K562 (cell line): ENCODE data around the gene TMEM214. TPM values are rescaled to one million over a fixed set of nuclear protein-coding genes. Genes with fewer than 3 reads are reported as not detected.

Experiments used
- ADNP ChIP-seq: fragments of 200-800 bp; sonication (Bioruptor generic); IDR thresholded peaks from 2 replicates; pipeline ENCODE4 v1.6.1; 2016; ENCODE audit warnings: missing genetic modification characterization, missing compliant biosample characterization
- BCOR ChIP-seq: fragments of 450-650 bp; IDR thresholded peaks from 2 replicates; pipeline ENCODE4 v1.6.1; 2016
- BRCA1 ChIP-seq, 2 experiments: fragments of 450-650 bp in 1 of 2; sonication (generic) in 1 of 2; formaldehyde crosslinking in 1 of 2; IDR thresholded peaks; 2 replicates each; pipeline versions ENCODE4 v1.5.0 to v1.6.1; 2017 to 2020; ENCODE audit warnings: mild to moderate bottlenecking in 1 of 2, missing genetic modification reagents in 1 of 2
- ETV1 ChIP-seq: fragments of 450-650 bp; conservative IDR thresholded peaks from 2 replicates; pipeline ENCODE4 v1.6.1; 2016; ENCODE audit warnings: missing genetic modification characterization, control low read depth, low read depth, missing compliant biosample characterization
- GABPB1 ChIP-seq: sonication (generic); formaldehyde crosslinking; IDR thresholded peaks from 2 replicates; pipeline ENCODE4 v1.8.0; 2022; ENCODE audit warnings: mild to moderate bottlenecking, missing genetic modification reagents
- KDM1A ChIP-seq, 2 experiments: fragments of 450-650 bp; IDR thresholded peaks; 2 replicates each; pipeline ENCODE4 v1.6.1; 2016; ENCODE audit warnings: mild to moderate bottlenecking in 2 of 2
- L3MBTL2 ChIP-seq: fragments of 450-650 bp; IDR thresholded peaks from 2 replicates; pipeline ENCODE4 v1.6.1; 2016; ENCODE audit warnings: mild to moderate bottlenecking, moderate library complexity
- MEF2D ChIP-seq: conservative IDR thresholded peaks from 2 replicates; pipeline ENCODE4 v1.6.1; 2016; ENCODE audit warnings: low read depth, missing genetic modification characterization, missing compliant biosample characterization
- NFYB ChIP-seq: IDR thresholded peaks from 2 replicates; pipeline ENCODE4 v1.6.1; 2011; ENCODE audit warnings: mild to moderate bottlenecking, moderate library complexity; ENCODE audit not compliant: insufficient read length; ENCODE audit errors: extremely low read depth
- PHTF2 ChIP-seq: fragments of 250-450 bp; sonication (Bioruptor Pico); IDR thresholded peaks from 2 replicates; pipeline ENCODE4 v1.5.0; 2021; ENCODE audit warnings: mild to moderate bottlenecking
- RUNX1 ChIP-seq: sonication (generic); IDR thresholded peaks from 2 replicates; pipeline ENCODE4 v1.6.1; 2016; ENCODE audit warnings: antibody characterized with exemption, low read depth
- SFPQ ChIP-seq: fragments of 200-400 bp; formaldehyde crosslinking; IDR thresholded peaks from 2 replicates; pipeline ENCODE4 v1.6.1; 2017; ENCODE audit warnings: mild to moderate bottlenecking, low read depth, low read length, moderate library complexity
- SIN3A ChIP-seq, 2 experiments: fragments of 150-350 bp in 1 of 2; IDR thresholded peaks; 2 replicates each; pipeline ENCODE4 v1.6.1; 2011 to 2016; ENCODE audit warnings: borderline replicate concordance in 2 of 2, low read depth in 2 of 2, low read length in 2 of 2, mild to moderate bottlenecking in 2 of 2, moderate library complexity in 2 of 2; ENCODE audit not compliant: control insufficient read depth in 1 of 2
- SPI1 ChIP-seq: IDR thresholded peaks from 2 replicates; pipeline ENCODE4 v1.6.1; 2011; ENCODE audit warnings: low read depth, low read length, control low read depth, borderline replicate concordance
- THAP12 ChIP-seq: fragments of 250-450 bp; sonication (Bioruptor Pico); IDR thresholded peaks from 2 replicates; pipeline ENCODE4 v1.9.0; 2021; ENCODE audit warnings: mild to moderate bottlenecking, inconsistent platforms
- VEZF1 ChIP-seq: fragments of 200-800 bp; sonication (Bioruptor generic); IDR thresholded peaks from 2 replicates; pipeline ENCODE4 v1.6.1; 2017; ENCODE audit warnings: missing genetic modification characterization, missing compliant biosample characterization
- ZNF133 ChIP-seq: fragments of 250-450 bp; sonication (Bioruptor Pico); IDR thresholded peaks from 2 replicates; pipeline ENCODE4 v1.4.0; 2020; ENCODE audit warnings: mild to moderate bottlenecking
- ZNF311 ChIP-seq: fragments of 250-450 bp; sonication (Bioruptor Pico); IDR thresholded peaks from 2 replicates; pipeline ENCODE4 v1.4.0; 2020; ENCODE audit warnings: mild to moderate bottlenecking, moderate library complexity
- ZNF583 ChIP-seq: fragments of 250-450 bp; sonication (Bioruptor Pico); IDR thresholded peaks from 2 replicates; pipeline ENCODE4 v1.4.0; 2020
- ZNF764 ChIP-seq: fragments of 250-450 bp; sonication (Bioruptor Pico); IDR thresholded peaks from 2 replicates; pipeline ENCODE4 v1.4.0; 2020; ENCODE audit warnings: low read depth, mild to moderate bottlenecking, moderate library complexity
- ZNF830 ChIP-seq: fragments of 250-450 bp; sonication (Bioruptor Pico); IDR thresholded peaks from 2 replicates; pipeline ENCODE4 v1.5.0; 2021; ENCODE audit warnings: mild to moderate bottlenecking
- polyA plus RNA-seq, 8 experiments: library from polyadenylated mRNA; depleted of rRNA in 4 of 8; stranded (reverse) in 5 of 8; unstranded in 3 of 8; fragments of >200 nt; fragmentation: Nextera tagmentation in 2 of 8; fragmentation: Illumina TruSeq in 1 of 8; extraction: Ambion mirVana in 2 of 8; extraction: Trizol in 1 of 8; gene quantifications; 2 replicates each; pipeline versions ENCODE4 v1.2.1 to v1.2.3, GENCODE V29; 2011 to 2014; ENCODE audit warnings: inconsistent platforms in 1 of 8, missing spikeins in 1 of 8
- total RNA-seq, 7 experiments: library from RNA; depleted of rRNA in 6 of 7; stranded (reverse); fragments of >200 nt in 6 of 7; fragmentation: Illumina TruSeq in 2 of 7; extraction: Trizol in 2 of 7; gene quantifications; 2 replicates each; pipeline versions ENCODE4 v1.2.1 to v1.2.3, GENCODE V29; 2011 to 2021; ENCODE audit warnings: low replicate concordance in 1 of 7

TMEM214 gene
- total and polyA plus RNA-seq, 9 of the 15 experiments (the other 6 are each of a cell fraction or from before 2014, with no cell fraction given) = 11.4 to 81.4 (median 44.1) TPM

GRCh38 chr2:27003857-27004256 is 28.9 kb upstream of the TMEM214 start (continued):
- peak; percentile 14; the same call in 1 of the 2 replicates for TF ChIP-seq ZNF311 (CRISPR knock-in tag)
- TF ChIP-seq BRCA1 (IDR thresholded peaks at IDR 0.05) = no peak
- TF ChIP-seq BRCA1 (CRISPR knock-in tag; IDR thresholded peaks at IDR 0.05) = no peak
- TF ChIP-seq SFPQ = no peak
- TF ChIP-seq THAP12 (CRISPR knock-in tag) = no peak
- no peak for TF ChIP-seq PHTF2 (CRISPR knock-in tag)
- no peak for TF ChIP-seq GABPB1
- no peak for TF ChIP-seq BCOR
- TF ChIP-seq SIN3A (IDR thresholded peaks at IDR 0.05; ENCODE audit: borderline replicate concordance in 2 of 2, control insufficient read depth in 1 of 2, low read depth in 2 of 2, low read length in 2 of 2) = no peak
- peak; percentile 54 for TF ChIP-seq L3MBTL2
- TF ChIP-seq RUNX1 = no peak
- no peak for TF ChIP-seq NFYB
- TF ChIP-seq ZNF583 (CRISPR knock-in tag) = peak; percentile 36; the same call in 1 of the 2 replicates
- no peak for TF ChIP-seq ZNF133 (CRISPR knock-in tag)
- no peak for TF ChIP-seq ZNF830 (CRISPR knock-in tag)
- no peak for TF ChIP-seq ZNF764 (CRISPR knock-in tag)
- 0 out of 2 replicates have a peak, but pooled peaks have one; percentile 9 for TF ChIP-seq VEZF1 (CRISPR knock-in tag)
- peak; percentile 65 for TF ChIP-seq SPI1
- TF ChIP-seq KDM1A (IDR thresholded peaks at IDR 0.05) = no peak
- no peak for TF ChIP-seq ETV1
- TF ChIP-seq MEF2D (tag) = 0 out of 2 replicates have a peak, but pooled peaks have one; percentile 32
- TF ChIP-seq ADNP (tag) = no peak
